Measurements from ENCODE around the gene ACP3.
A peak's percentile ranks its signal among the peaks of the same experiment; 100 is the strongest.

The ACP3 gene

DNA sequence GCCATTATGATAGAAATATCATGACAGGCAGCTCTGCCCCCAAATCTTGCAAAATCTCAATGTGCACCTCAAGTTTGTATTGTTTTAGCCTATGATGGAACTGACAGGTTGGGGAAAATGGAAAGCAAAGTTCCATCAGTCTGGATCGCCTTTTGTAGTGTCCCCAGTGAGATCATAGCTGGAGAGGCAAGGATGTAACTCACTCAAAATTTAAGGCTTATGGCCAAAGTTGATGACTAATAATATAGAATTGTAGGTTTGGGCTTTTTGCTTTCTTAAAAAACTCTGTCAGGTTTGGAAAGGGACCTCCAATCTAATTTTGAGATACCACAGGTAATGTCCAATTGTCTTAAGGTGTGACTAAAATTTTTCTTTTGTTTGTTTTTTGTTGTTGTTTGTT lies 1.4 kb upstream of the ACP3 start:
- no peak for DNase-seq (ENCODE audit: low read depth in 4 of 4, low spot score in 1 of 4)

GRCh38 chr3:132318451-132318850 lies 1.2 kb downstream of the ACP3 start:
- DNase-seq (ENCODE audit: low read depth in 4 of 4, low spot score in 1 of 4), result no peak

GRCh38 chr3:132321304-132321703 lies 4.1 kb downstream of the ACP3 start:
- DNase-seq (ENCODE audit: low read depth in 4 of 4, low spot score in 1 of 4), result no peak

GRCh38 chr3:132325103-132325606 lies 7.9 kb downstream of the ACP3 start:
- no peak for DNase-seq (ENCODE audit: low read depth in 4 of 4, low spot score in 1 of 4)

- DNase-seq (ENCODE audit: low read depth in 4 of 4, low spot score in 1 of 4), result no peak
Observed at GRCh38 chr3:132325634-132326033, 8.4 kb downstream of the ACP3 start.

GRCh38 chr3:132326251-132326650 lies 9.0 kb downstream of the ACP3 start:
- DNase-seq (ENCODE audit: low read depth in 4 of 4, low spot score in 1 of 4), result no peak

DNA sequence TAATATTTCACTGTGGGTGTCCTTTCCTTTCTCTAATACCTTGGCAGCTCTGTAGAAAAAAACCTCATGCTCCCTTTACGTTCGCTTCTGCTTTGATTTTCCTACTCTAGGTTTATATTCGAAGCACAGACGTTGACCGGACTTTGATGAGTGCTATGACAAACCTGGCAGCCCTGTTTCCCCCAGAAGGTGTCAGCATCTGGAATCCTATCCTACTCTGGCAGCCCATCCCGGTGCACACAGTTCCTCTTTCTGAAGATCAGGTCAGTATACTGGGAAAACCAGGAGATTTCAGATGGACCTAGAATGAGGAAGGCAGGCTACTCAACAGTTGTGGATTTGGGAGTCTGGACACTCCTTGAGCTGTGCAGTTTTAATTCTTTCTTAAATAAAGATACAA lies 14.9 kb downstream of the ACP3 start:
- DNase-seq (ENCODE audit: low read depth in 4 of 4, low spot score in 1 of 4), result no peak

DNA sequence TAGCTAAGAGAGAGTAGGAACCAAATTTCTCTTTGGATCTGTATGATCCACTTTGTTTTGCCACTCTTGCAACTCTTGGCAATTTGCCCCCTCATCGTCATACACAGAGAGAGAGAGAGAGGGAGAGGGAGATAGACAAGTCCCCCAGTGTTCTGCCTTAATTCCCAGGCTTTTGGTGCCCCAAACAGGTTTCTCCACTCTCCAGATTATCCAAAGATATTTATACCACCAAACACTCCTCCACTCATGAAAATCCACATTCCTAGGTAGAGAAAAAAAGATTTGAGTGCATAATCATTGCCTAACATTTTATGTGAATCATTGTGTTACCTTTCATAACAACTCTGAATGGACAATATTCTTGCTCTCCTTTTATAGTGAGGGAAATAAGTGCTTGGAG lies 15.3 kb downstream of the ACP3 start:
- no peak for DNase-seq (ENCODE audit: low read depth in 4 of 4, low spot score in 1 of 4)

DNA sequence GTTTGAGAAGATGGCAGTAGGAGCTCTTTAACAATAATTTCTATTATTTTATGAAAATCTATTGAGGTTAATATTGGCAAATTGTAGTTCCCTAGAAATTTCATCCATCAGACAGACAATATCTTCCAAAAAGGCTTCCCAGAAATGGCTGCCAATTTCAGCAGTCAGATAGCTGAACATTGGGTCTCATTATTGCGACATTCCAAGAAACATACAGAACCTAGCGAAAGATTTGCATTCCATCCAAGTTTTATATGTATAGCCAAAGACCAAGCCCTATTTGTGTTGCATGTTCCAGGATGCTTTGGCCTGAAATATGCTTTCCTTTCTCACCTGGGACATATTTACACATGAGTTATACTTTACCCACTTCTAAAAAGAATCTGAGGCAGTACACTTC lies 24.5 kb downstream of the ACP3 start:
- DNase-seq (ENCODE audit: low read depth in 4 of 4, low spot score in 1 of 4), result no peak

- DNase-seq (ENCODE audit: low read depth in 4 of 4, low spot score in 1 of 4), result no peak
Observed at GRCh38 chr3:132342183-132342582, 25.0 kb downstream of the ACP3 start.

DNA sequence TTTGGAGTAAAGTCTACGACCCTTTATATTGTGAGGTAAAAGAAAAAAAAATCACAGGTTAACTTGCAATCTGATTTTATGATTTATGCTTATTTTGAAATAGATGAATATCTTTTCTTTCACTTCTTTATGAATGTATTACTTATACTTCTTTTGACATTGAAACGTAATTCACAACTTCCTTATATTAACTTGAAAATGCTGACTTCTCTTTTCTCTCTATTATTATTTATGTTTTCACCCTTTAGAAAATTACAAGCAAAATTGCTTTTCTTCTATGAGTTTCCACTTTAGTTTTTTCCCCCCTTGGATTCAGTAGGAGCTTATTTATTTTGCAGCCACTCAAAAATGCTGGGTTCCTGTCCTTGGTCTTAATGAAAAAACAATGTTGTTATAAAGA lies 25.4 kb downstream of the ACP3 start:
- no peak for DNase-seq (ENCODE audit: low read depth in 4 of 4, low spot score in 1 of 4)

DNA sequence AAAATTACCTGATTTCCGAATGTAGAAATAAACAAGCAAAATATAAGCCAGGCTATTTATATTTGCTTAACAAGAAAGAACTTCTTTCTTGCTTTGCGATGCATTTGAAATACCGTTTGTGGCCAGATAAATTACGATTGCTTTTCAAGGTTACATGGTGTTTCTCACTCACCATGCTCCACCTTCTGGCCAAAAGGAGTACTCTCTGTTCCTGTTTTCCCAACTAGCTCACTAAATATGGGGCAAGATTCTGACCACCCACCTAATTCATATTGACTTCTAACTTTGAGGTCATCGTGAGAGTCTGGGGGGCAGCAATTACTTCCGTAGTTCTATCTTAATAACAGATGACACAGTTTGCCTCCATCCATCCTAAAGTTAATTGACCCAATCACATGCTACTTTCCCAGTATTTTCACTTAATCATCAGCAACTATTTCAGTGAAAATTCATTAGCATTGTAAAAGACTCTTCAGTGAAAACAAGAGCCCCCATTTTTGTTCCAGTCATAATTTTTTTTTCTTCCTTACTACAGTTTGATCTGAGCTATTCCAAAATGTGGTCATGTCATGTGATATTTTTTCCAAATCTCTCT lies 25.9 kb downstream of the ACP3 start:
- peak in 1 of 4 experiments; percentile 4 for DNase-seq (ENCODE audit: low read depth in 4 of 4, low spot score in 1 of 4)

DNA sequence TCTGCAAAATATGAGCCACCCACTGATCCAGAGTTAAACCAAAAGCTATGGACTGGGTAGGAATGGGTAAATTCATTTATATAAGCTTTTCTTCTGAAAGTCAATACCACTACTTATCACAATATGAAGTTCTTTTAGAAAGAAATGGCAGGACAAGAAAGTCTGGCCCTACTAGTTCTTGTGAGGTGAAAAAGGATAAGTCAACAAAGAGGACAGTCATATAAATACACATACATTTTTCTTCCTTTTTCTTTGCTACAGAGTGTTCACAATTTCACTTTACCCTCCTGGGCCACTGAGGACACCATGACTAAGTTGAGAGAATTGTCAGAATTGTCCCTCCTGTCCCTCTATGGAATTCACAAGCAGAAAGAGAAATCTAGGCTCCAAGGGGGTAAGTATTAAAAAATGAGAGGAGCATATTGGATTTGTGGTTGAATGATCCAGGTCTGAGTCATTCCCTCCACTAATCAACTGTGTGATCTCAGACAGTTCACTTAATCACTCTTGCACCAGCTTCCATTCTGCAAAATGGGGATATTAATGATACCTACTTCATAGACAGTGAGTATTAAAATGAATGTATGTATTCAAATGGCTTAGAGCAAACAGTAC lies 27.6 kb downstream of the ACP3 start:
- no peak for DNase-seq (ENCODE audit: low read depth in 4 of 4, low spot score in 1 of 4)

- no peak for DNase-seq (ENCODE audit: low read depth in 4 of 4, low spot score in 1 of 4)
Observed at GRCh38 chr3:132346841-132347736, 29.9 kb downstream of the ACP3 start.

DNA sequence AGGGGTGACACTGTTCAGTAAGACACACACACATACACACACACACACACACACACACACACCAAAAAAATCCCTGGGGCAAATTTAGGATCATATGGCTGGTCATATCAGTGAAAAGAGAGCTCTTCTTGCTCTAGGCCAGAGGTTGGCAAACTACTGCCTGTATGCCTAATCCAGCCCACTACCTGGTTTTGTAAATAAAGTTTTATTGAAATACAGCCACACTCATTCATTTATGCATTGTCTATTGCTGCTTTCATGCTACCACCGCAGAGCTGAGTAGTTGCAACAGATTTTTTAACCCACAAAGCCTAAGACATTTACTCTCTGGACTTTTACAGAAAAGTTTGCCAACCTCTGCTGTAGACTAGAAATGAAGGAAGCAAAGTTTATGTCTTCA lies 30.6 kb downstream of the ACP3 start:
- DNase-seq (ENCODE audit: low read depth in 4 of 4, low spot score in 1 of 4), result no peak

DNA sequence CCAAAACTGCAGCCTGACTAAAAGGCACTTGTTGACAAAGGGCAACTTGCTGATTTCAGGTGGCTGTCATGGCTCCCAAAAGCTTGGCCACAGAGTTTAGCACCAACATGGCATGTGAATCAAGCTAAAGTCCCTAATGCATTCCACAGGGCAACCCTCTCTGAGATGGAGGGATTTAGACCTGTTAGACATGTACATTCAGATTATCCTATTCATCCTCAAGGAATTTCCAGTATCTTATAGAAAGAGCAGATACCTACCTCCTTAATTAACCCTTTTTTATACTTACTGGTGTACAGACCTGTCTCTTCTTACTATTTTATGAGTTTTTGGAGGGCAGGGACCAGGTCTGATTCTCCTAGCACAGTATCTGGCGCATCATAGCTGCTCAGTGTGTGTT lies 31.3 kb downstream of the ACP3 start:
- DNase-seq (ENCODE audit: low read depth in 4 of 4, low spot score in 1 of 4), result no peak

GRCh38 chr3:132350814-132351213 lies 33.6 kb downstream of the ACP3 start:
- DNase-seq (ENCODE audit: low read depth in 4 of 4, low spot score in 1 of 4), result no peak

- DNase-seq (ENCODE audit: low read depth in 4 of 4, low spot score in 1 of 4), result no peak
Observed at GRCh38 chr3:132351222-132351806, 34.1 kb downstream of the ACP3 start.

GRCh38 chr3:132352556-132353143 lies 35.4 kb downstream of the ACP3 start:
- peak; percentile 38 to 44 (median 40) for DNase-seq (ENCODE audit: low read depth in 4 of 4, low spot score in 1 of 4)

- DNase-seq (ENCODE audit: low read depth in 4 of 4, low spot score in 1 of 4), result no peak
Observed at GRCh38 chr3:132354916-132355702, 37.9 kb downstream of the ACP3 start.

DNA sequence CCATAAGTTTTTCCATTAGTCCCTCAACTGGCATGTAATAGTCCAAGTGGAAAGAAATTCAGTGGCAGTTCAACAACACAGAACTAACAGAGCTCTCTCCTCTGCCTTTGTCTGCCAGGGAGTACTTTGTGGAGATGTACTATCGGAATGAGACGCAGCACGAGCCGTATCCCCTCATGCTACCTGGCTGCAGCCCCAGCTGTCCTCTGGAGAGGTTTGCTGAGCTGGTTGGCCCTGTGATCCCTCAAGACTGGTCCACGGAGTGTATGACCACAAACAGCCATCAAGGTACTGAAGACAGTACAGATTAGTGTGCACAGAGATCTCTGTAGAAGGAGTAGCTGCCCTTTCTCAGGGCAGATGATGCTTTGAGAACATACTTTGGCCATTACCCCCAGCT lies 39.4 kb downstream of the ACP3 start:
- no peak for DNase-seq (ENCODE audit: low read depth in 4 of 4, low spot score in 1 of 4)
